EL (cell line): ENCODE measurements around the gene UBE2B.
A peak's percentile ranks its signal among the peaks of the same experiment; 100 is the strongest.

Source experiments
- DNase-seq: peaks from one replicate; pipeline ENCODE4 v3.0.0-alpha.2; 2016

Gene UBE2B

GRCh38 chr5:134438721-134439123 lies 67.4 kb downstream of the UBE2B start:
- DNase-seq: no peak

- peak; percentile 96 for DNase-seq
Measured at GRCh38 chr5:134439210-134439654, 67.9 kb downstream of the UBE2B start.

GRCh38 chr5:134440201-134440755 lies 68.9 kb downstream of the UBE2B start:
- no peak for DNase-seq
